PC-3 (cell line): Measurements from ENCODE around the gene VTI1B.

Experiments
- EZH2 ChIP-seq: fragments of 300-600 bp; sonication (generic); IDR thresholded peaks from one replicate; pipeline ENCODE4 v1.6.1; 2017; ENCODE audit warnings: antibody characterized with exemption, mild to moderate bottlenecking, low read length; ENCODE audit not compliant: unreplicated experiment
- TF ChIP-seq, protein P1 (sequence below): fragments of 300-600 bp; sonication (generic); conservative IDR thresholded peaks from 2 replicates; pipeline ENCODE4 v1.5.1; 2017; ENCODE audit warnings: antibody characterized with exemption, low read depth, mild to moderate bottlenecking, low read length

DNA sequence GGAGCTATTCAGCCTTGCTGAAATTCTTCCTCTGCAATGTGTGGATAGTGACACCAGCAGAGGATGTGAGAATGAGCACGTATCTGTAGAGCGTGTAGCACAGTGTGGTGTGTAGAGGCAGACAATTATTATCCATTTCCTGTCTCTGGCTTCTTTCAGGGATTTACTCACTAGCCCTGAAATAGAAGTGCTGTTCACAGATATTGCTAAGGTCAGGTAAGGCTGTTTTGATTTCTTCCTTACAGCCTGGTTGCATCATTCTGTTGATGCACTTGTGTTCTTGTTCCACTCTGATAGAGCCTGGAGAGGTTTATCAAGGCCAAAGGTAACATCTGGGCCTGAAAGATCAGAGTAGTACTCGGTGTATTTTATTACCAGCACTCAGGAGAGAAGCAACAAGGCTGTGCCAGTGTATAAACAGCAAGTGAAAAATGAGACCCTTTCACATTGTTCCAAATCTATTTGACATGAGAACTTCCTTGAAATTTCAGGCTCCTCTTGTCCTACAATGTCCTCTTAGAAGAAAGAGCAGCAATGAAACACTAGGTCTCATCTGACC is 38.0 kb downstream of the VTI1B start:
- TF ChIP-seq, protein P1, sequence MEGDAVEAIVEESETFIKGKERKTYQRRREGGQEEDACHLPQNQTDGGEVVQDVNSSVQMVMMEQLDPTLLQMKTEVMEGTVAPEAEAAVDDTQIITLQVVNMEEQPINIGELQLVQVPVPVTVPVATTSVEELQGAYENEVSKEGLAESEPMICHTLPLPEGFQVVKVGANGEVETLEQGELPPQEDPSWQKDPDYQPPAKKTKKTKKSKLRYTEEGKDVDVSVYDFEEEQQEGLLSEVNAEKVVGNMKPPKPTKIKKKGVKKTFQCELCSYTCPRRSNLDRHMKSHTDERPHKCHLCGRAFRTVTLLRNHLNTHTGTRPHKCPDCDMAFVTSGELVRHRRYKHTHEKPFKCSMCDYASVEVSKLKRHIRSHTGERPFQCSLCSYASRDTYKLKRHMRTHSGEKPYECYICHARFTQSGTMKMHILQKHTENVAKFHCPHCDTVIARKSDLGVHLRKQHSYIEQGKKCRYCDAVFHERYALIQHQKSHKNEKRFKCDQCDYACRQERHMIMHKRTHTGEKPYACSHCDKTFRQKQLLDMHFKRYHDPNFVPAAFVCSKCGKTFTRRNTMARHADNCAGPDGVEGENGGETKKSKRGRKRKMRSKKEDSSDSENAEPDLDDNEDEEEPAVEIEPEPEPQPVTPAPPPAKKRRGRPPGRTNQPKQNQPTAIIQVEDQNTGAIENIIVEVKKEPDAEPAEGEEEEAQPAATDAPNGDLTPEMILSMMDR = no peak
- TF ChIP-seq EZH2 = no peak
